NCI-H2081 (cell line): ENCODE measurements around the gene UBTD1.

ENCODE experiments used
- DNase-seq, 2 experiments: peaks; one replicate each; lab custom pipeline; 2025; lab: John Stamatoyannopoulos, UW

The UBTD1 gene

DNA sequence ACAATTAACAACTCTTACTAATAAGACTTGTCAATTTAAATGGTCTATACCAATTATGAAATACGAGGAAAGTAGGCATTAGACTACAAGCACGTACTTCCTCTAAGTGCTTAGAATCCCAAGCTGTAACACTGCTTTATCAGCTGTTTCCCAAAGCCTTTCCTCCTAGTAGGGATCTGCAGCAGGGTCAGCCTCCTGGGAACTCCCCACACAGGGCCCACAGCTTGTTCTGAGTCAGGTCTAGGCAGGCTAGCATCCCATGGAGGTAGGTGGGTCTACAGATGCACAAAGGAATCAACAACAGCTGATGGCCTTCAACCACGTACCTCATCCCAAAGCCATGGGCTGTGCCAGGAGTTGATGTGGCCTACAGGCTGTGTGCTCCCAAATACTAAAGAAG, 15.2 kb upstream of the UBTD1 start:
- no peak for DNase-seq

DNA sequence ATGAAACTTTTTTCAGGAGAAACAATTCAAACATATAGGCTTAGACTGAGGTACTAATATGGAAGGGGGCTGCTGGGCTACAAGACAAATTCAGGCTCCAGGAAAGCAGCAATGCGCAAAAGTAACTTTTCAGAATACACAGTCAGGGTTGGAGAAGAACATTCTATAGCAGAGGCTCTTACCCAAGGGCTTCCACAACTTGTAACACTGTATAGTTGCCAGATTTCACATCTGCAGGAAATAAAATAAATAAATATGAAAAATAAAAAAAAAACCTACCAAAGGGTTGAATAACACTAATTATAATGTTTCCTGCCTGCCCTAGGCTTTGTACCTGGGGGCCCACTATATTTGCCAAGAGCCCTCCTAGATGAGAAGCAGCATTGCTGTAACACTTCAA, 14.8 kb upstream of the UBTD1 start:
- no peak for DNase-seq

DNA sequence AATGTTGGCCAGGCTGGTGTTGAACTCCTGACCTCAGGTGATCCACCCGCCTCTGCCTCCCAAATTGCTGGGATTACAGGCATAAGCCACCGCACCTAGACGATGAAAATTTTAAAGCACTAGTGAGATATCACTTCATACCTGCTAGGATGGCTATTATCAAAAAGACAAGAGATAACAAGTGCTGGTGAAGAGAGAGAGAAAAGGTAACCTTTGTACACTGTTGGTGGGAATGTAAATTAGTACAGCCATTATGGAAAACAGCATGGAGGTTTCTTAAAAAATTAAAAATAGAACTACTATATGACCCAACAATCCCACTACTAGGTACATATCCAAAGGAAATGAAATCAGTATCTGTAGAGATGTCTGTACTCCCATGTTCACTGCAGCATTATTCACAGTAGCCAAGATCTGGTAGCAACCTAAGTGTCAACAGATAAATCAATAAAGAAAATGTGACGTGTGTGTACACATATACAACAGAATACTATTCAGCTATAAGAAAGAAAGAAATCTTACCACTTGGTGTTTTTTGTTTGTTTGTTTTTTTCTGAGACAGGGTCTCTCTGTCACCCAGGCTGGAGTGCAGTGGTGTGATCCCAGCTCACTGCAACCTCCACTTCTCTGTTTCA, 13.0 kb upstream of the UBTD1 start:
- DNase-seq: no peak

DNA sequence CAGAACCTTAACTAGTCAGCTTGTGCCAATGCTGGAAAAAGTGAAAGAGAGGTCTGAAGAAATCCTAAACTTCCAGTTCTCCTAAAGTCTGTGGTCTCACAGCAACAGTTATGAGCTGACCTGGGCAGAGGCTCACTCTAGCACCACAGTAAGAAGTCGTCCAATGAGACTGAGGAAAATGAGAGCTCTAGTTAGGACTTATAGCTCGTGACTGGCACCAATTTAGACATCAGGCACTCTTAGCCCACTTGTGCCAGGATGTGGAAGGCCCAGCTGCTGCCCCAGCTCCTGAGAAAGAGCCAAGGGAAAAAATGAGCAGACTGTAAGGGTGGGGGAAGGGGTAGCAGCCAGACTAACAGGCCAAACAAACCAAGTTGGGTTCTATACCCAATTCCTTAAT, 8.1 kb upstream of the UBTD1 start:
- no peak for DNase-seq

DNA sequence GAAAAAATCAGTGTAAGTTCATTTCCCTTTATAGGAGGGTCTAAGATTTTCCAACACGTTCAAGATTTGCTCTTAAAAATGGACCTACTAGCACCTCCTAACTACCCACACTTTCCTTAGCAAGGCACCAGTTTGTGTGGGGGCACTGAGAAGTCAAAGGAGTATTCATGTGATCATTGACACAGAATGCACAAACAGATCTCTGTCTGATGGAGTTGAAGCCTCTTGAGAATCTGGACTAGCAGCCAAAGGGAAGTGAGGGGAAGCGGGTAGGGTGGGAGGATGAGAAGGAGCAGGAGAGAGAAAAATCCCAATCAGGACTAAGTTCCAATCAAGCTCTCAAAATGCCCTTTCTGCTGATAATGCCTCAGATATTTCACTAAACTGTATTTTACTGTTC, 4.6 kb upstream of the UBTD1 start:
- no peak for DNase-seq

DNA sequence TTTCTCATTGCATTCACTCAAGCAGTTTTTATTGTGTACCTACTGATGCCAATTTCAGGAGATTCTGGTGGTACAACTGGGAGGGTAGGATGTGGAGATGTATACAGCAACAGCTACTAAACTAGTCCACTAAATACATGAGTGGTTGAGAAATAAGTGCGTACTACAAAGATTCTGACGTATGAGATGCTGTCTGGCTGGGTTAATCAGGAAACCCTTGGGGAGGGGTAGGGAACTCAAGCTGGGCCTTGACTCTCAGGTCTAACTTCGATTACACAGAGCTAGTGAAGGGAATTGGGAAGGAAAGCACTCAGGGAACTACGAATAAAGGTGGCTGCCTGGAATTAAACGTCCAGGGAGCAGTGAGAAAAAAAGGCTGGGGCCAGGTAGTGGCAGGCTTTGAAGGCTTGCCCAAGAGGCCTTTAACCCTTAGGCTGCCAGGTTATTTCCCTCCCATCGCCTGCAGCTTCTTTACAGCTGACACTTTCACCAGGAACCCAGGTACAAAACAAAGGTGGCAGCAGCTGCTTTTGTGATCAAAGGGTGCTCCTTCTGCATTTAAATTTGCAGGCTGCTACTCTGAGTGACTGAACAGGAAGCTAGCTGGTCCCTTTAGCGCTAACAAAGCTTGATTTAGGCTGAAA, 3.7 kb upstream of the UBTD1 start:
- DNase-seq: no peak

DNA sequence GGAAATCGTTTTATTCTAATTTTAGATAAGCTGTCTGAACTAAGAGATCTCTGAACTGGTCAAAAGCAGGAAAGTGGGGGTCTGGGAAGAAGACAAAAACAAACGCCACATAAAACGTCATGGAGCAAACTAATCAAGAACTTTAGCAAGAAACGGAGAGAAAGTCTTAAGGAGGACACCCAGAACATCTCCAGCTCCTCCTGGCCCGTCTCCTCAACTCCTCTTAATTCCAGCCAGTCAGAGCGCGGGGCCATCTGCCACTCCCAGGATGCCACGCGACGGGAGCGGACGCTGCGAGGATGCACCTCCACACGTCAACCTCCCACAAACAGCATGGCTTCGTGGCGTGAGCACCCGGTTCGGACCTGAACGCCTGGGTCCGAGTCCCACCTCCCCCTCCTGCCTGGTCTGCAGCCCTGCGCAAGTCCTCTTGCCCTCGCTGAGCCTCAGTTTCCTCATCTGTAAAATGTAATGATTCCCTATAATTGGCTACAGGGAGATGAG, 1.1 kb upstream of the UBTD1 start:
- DNase-seq: peak; percentile 63 to 66

DNA sequence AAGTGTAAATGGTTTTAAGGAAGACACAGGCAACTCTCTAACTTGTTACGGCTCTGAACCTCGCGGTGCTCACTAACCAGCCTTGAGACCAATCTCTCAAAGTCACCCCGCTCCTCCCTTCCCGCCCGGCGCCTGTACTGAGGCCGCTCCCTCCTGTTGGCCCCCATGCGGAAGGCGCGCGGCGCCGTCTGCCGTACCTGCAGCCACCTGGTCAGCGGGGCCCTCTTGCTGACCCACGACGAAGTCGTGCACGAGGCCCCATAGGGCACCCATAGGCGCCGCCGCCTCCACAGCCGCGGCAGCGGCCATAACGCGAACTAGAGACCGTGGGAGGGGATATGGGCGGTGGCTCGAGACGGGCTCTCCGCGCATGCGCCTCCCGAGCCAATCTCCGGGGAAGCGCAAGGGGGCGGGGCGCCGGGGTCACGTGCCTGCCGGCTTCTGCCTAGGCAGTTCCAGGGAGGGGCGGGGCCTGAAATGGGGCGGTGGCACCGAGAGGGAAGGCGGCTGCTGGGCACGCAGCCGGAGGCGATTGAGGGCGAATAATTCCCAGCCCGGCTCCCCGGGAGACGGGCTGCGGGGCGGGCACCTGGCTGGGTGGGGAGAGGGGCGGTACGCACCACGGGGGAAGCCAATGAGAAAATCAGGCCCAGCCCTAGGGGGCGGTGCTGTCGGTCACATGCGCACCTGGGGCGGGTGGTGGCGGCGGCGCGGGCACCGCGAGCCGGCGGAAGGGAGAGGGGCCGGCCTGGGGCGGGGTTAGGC, 466 bp upstream of the UBTD1 start, which contains the start of gene MMS19:
Gene MMS19 (minus strand): TSS at position 347 of the 765 bp plus-strand sequence. CDS start 38 bp downstream, at position 309.
- DNase-seq: peak; percentile 95 to 96

DNA sequence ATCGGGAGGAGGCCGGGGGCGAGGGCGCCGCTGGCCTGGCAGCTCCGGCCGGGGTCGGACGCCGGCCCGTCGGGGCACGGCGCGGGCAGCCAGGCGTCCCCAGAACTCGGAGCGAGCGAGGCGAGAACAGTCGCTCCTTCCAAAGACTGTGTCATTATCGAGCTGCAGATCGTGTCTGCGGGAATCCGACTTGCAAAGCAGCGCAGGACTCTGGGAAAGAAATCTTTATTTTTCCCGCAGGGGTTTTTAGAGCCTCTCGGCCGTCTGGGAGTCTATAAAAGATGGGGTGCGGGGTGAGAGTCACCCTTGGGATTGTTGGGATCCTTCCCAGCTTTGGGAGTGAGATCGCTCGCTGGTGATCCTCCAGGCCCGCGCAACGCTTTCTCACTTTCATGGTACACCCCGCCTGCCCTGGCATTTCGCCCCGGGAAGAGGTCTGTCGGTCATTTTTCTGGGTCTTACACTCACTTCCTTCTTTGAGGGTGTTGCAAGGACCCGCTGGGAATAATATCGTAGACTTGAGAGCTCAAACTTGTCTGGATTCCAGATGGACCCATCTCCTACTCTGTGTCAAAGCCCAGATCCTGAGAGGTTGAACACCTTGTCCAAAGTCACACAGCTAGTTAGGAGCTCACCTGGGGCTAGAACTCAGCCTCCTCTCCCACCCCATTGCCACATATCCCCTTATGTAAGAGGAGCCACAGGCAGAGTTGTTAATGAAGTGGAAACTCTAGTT, 1.0 kb downstream of the UBTD1 start:
- no peak for DNase-seq

DNA sequence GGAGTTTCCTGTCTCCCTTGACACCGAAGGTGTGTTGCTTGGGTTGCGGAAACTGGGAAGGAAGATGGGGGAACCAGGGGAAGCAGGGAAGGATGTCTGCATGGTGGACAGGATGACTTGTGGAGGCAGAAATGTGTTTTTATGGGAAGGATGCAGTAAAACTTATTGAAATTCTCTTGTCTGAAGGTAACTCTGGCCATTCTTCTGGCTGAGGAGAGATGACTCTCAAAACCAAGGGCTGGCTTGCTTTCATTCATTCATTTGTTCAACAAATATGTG, 1.5 kb downstream of the UBTD1 start:
- DNase-seq: no peak

DNA sequence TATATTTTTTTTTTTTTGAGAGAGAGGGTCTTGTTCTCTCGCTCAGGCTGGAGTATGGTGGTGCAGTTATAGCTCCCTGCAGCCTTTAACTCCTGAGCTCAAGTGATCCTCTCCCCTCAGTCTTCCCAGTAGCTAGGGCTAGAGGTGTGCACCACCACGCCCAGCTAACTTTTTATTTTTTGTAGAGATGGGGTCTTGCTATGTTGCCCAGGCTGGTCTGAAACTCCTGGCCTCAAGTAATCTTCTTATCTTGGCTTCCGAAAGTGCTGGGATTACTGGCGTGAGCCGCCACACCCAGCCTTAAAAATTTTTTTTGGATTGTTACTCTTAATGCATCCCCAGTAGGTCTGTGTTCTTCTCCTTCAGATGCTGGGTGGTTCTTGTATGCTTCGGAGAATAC, 4.2 kb downstream of the UBTD1 start:
- DNase-seq: no peak

DNA sequence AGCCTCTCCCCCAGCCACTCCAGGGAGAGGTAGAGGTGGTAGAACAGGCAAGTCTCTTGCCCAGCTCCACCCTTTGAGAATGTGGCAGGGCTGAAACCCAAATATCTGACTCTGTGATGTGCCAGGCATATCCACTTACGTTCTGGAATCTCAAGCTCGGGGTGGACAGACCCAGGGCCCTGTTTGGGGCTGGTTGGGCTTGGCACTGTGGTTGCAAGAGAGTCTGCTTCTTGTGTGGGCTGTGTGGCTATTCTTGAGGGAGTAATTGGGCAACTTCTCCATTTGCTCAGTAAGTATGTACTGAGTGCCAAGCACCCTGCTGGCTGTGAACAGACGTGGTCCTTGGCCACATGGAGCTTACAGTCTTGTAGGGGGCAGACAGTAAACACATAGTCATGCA, 4.7 kb downstream of the UBTD1 start:
- no peak for DNase-seq

DNA sequence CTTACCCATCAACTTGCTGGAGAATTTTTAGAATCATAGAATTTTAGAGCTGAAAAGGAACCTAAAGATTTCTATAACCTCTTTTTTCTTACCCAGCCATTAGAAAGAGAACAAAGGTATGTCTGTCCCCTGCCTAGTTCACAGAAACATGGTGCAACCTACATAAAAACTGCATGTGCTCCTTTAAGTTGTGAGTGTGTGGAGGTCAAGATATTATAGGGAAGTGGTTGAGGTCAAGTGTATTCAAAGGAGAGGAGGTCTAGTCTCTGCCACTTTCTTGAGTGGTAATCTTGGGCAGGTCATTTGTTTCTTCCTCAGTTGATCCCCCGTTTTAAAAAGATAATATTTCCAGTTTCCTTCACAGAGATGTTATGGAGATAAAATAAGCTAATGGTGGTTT, 6.4 kb downstream of the UBTD1 start:
- DNase-seq: no peak

DNA sequence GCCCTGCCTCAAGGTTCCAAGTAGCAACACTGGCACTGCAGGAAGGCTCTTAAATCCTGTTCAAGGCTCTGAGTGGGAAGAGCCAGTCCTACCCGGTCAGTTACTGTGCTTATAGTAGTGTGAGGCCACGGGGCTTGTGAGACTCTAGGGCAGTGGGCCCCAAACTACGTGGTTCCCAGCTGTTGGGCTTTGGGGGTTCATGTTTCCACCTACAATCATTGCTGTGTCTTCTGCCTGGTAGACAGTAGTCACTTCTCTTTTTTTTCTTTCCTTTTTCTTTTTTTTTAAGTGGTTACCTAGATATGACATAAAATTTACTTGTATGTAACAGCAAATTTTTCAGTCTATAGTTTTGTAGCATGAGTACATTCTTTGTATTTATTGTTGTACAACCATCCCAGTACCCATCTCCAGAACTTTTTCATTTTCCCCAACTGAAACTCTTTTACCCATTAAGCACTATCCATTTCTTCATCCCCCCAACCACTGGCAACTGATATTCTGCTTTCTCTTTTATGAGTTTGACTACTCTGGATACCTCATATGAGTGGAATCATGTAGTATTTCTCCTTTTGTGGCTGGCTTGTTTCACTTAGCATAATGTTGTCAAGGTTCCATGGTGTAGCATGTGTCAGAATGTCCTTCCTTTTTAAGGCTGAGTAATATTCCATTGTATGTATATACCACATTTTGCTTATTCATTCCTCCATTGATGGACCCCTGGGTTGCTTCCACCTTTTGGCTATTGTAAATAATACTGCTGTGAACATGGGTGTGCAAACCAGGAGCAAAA, 7.7 kb downstream of the UBTD1 start:
- DNase-seq: no peak

DNA sequence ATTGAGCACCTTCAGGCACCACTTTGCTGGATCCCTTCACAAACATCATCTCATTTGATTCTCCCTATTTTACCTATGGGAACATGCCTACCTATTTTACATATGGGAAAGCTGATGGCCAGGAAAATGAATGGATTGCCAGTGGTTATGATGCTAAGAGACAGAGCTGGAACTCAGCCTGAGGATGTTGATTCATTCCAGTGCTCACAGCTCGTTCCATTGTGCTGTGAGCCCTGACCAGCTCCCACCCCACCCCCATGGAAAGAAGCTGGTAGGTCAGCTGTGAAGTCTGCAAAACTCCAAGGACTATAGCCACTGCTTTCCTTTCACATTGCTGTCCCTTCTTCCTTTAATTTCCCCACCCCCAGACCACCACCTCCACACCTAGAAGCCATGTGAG, 9.6 kb downstream of the UBTD1 start:
- DNase-seq: no peak

DNA sequence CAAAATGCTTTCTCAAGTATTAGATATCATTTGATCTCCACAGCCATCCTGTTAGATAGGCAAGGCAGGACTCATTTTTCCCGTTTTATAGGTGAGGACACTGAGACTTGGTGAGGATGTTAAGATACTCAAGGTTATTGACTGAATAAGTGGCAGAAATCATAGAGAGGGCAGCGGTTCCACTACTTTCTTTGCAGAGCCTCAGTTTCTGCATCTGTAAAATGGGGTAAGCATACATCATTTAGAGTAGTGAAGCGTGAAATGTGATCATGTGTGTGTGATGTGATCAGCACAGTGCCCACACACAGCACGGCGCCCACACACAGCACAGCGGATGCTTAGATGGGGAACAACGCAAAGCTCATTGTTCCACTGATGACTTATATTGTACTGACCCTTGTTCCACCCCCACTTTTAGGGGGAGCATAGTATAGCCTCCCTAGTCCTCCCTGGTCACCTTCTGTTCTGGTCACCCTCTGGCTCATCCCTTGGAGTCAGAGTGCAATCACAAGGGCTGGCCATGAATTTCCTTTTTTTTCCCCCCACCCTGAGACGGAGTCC, 10.5 kb downstream of the UBTD1 start:
- no peak for DNase-seq

DNA sequence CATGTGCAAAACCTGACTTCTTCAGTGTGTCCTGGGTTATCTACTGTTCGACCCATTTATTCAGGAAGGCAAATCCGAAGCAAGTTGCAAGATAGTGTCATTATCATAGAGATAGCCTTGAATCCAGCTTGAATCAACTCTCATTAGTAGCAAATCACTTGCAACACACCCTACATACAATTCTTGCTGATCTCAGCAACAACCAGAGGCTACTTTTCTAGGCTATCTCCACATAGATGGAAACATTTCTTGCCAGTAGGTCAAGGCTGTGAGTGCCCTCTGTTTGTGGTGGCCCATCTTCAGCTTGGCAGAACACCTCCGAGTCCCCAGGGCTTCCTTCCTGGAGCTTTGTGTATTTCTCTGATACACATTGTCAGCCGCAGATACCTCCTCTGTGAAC, 12.0 kb downstream of the UBTD1 start:
- DNase-seq: no peak

DNA sequence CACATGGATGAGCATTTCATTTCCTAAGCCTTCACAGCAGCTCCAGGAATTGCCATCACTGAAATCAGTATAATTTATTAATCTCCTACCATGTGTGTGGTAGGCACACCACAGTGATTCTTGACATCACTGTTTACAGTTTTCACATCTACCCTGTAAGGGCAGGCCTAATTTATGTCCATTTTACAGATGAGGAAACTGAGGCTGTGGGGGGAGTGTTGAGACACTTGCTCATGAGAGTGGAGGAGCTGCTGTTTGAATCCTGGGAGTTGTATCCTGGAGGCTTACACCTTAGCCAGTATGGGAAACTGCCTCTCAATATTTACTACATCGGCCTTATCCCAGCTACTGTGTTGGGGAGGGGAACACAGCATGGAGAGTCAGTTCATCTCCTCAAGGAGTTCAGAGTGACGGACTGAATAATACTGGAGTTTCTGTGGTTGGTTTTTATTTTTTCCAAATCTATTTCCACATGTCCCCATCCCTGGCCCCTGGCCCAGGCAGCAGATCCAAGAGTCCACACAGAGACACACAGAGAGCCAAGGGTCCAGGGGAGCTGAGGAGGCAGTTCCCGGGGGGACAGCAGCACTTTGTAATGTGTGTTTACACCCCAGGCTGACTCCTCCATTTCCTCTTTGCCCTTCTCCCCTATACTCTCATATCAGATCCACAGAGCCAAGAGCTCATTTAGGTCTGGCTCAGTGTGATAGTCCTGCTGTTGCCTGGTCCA, 13.2 kb downstream of the UBTD1 start:
- DNase-seq: no peak

DNA sequence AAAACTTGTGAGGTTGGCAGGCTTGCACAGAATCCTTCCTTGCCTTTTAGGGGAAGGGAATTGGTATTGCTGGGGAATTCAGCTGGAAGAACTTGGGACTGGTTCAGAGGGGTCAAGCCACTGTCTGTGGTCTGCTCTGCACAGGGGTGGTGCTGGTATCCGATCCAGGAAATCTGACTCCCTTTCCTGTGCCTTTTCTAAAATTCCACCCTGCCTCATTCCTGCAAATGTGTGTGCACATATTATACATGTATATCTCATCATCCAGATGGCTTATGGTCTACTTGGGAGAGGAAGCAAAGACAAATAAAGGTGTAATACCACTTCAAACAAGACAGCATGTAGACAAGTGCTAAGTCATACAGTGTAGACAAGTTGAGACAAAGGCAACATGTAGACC, 14.3 kb downstream of the UBTD1 start:
- DNase-seq: no peak

DNA sequence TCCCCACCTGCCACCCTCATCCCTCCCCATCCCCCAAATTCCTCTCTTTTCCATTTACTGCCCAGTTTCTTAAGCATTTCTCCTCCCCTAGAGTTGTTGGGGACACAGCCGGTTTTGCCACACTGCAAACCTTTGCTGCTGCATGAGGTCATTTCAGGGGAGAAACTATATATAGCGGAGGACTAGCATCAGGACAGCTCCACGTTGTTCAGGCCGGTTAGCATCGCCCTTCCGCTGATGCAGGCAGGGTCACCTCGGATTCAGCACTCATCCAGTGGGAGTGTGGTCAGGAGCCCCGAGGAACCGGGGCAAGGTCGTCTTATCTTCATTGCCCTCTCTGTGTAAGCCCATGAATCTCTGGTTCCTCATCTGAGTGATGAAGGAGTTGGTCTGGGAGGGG, 15.6 kb downstream of the UBTD1 start:
- no peak for DNase-seq
